ENCODE measurements around the gene KRTAP1-3. TPM values are rescaled to one million over a fixed set of nuclear protein-coding genes. Genes with fewer than 3 reads are reported as not detected.

The KRTAP1-3 gene
- total RNA-seq, 2 donors from 2014 or later, result not detected

Other genes with a start within 250 kb of the KRTAP1-3 start
- not detected for gene KRT28, start 234.9 kb downstream of the KRTAP1-3 start, total RNA-seq
- 10 to 100 TPM; 36.9 to 44.9 TPM for gene KRT10, start 212.3 kb downstream of the KRTAP1-3 start, total RNA-seq
- gene KRT12, start 167.7 kb downstream of the KRTAP1-3 start, total RNA-seq, result not detected
- not detected for gene KRT20, start 149.6 kb downstream of the KRTAP1-3 start, total RNA-seq
- under 1 TPM; 0.24 to 0.37 TPM for gene KRT23, start 97.2 kb downstream of the KRTAP1-3 start, total RNA-seq
- gene KRT39, start 67.9 kb downstream of the KRTAP1-3 start, total RNA-seq, result not detected
- not detected for gene KRT40, start 50.5 kb downstream of the KRTAP1-3 start, total RNA-seq
- gene KRTAP3-3, start 40.7 kb downstream of the KRTAP1-3 start, total RNA-seq, result not detected
- not detected for gene KRTAP3-2, start 35.0 kb downstream of the KRTAP1-3 start, total RNA-seq
- gene KRTAP3-1, start 25.7 kb downstream of the KRTAP1-3 start, total RNA-seq, result not detected
- gene KRTAP1-5, start 7.7 kb downstream of the KRTAP1-3 start, total RNA-seq, result not detected
- gene KRTAP1-4, start 4.7 kb downstream of the KRTAP1-3 start, total RNA-seq, result not detected
- not detected for gene KRTAP1-1, start 6.6 kb upstream of the KRTAP1-3 start, total RNA-seq
- gene KRTAP2-1, start 12.4 kb upstream of the KRTAP1-3 start, total RNA-seq, result not detected
- gene KRTAP2-2, start 20.4 kb upstream of the KRTAP1-3 start, total RNA-seq, result not detected
- not detected for gene KRTAP2-3, start 25.2 kb upstream of the KRTAP1-3 start, total RNA-seq
- not detected for gene KRTAP2-4, start 31.0 kb upstream of the KRTAP1-3 start, total RNA-seq
- not detected for gene KRTAP4-7, start 49.3 kb upstream of the KRTAP1-3 start, total RNA-seq
- not detected for gene KRTAP4-8, start 63.3 kb upstream of the KRTAP1-3 start, total RNA-seq
- not detected for gene KRTAP4-16, start 67.3 kb upstream of the KRTAP1-3 start, total RNA-seq
- not detected for gene KRTAP4-9, start 70.5 kb upstream of the KRTAP1-3 start, total RNA-seq
- gene KRTAP4-11, start 83.5 kb upstream of the KRTAP1-3 start, total RNA-seq, result not detected
- gene KRTAP4-12, start 89.3 kb upstream of the KRTAP1-3 start, total RNA-seq, result not detected
- not detected for gene KRTAP4-6, start 105.7 kb upstream of the KRTAP1-3 start, total RNA-seq
- gene KRTAP4-5, start 115.0 kb upstream of the KRTAP1-3 start, total RNA-seq, result not detected
- not detected for gene KRTAP4-4, start 125.9 kb upstream of the KRTAP1-3 start, total RNA-seq
- not detected for gene KRTAP4-3, start 133.3 kb upstream of the KRTAP1-3 start, total RNA-seq
- not detected for gene KRTAP4-2, start 143.3 kb upstream of the KRTAP1-3 start, total RNA-seq
- not detected for gene KRTAP4-1, start 150.0 kb upstream of the KRTAP1-3 start, total RNA-seq
- gene KRTAP9-1, start 155.0 kb upstream of the KRTAP1-3 start, total RNA-seq, result not detected
- not detected for gene KRTAP9-2, start 191.8 kb upstream of the KRTAP1-3 start, total RNA-seq
- gene KRTAP9-3, start 197.6 kb upstream of the KRTAP1-3 start, total RNA-seq, result not detected
- gene KRTAP9-8, start 203.1 kb upstream of the KRTAP1-3 start, total RNA-seq, result not detected
- gene KRTAP9-4, start 214.8 kb upstream of the KRTAP1-3 start, total RNA-seq, result not detected
- not detected for gene KRTAP9-9, start 220.5 kb upstream of the KRTAP1-3 start, total RNA-seq
- gene KRTAP9-6, start 230.5 kb upstream of the KRTAP1-3 start, total RNA-seq, result not detected
- gene KRTAP9-7, start 240.8 kb upstream of the KRTAP1-3 start, total RNA-seq, result not detected

Data from posterior vena cava (tissue), 2 donors.